HepG2 (cell line): ENCODE data around the gene LARP1. TPM values are rescaled to one million over a fixed set of nuclear protein-coding genes. Genes with fewer than 3 reads are reported as not detected.
A peak's percentile ranks its signal among the peaks of the same experiment; 100 is the strongest.

Experiments used
- ADNP ChIP-seq: sonication (generic); formaldehyde crosslinking; IDR thresholded peaks from 2 replicates; pipeline ENCODE4 v1.4.0; 2020; ENCODE audit warnings: missing genetic modification reagents
- GABPA ChIP-seq, 2 experiments: IDR thresholded peaks; 2 replicates each; pipeline ENCODE4 v1.6.1; 2011 to 2016; ENCODE audit warnings: low read depth in 2 of 2, low read length in 1 of 2, missing biosample characterization in 1 of 2, missing genetic modification characterization in 1 of 2
- GFI1 ChIP-seq: sonication (generic); formaldehyde crosslinking; IDR thresholded peaks from 2 replicates; pipeline ENCODE4 v1.5.0; 2020; ENCODE audit warnings: missing genetic modification reagents, mild to moderate bottlenecking, borderline replicate concordance
- NFYB ChIP-seq: sonication (generic); formaldehyde crosslinking; IDR thresholded peaks from 2 replicates; pipeline ENCODE4 v1.4.0; 2020; ENCODE audit warnings: missing genetic modification reagents
- RFX1 ChIP-seq: fragments of 450-650 bp; IDR thresholded peaks from 2 replicates; pipeline ENCODE4 v1.6.1; 2017
- RXRA ChIP-seq: sonication (generic); formaldehyde crosslinking; IDR thresholded peaks from 2 replicates; pipeline ENCODE4 v1.5.1; 2020; ENCODE audit warnings: missing genetic modification reagents
- TAF15 ChIP-seq: fragments of 200-400 bp; formaldehyde crosslinking; IDR thresholded peaks from one replicate; pipeline ENCODE4 v1.6.1; 2018; ENCODE audit warnings: mild to moderate bottlenecking, low read depth, low read length; ENCODE audit not compliant: poor library complexity, severe bottlenecking
- TCF7L2 ChIP-seq: IDR thresholded peaks from 2 replicates; pipeline ENCODE4 v1.6.1; 2011; ENCODE audit warnings: mild to moderate bottlenecking, low read depth, low read length, moderate library complexity
- YY1 ChIP-seq: IDR thresholded peaks from 2 replicates; pipeline ENCODE4 v1.6.1; 2011; ENCODE audit warnings: low read length, low read depth, moderate library complexity, mild to moderate bottlenecking; ENCODE audit not compliant: insufficient read depth, insufficient replicate concordance
- ZBTB20 ChIP-seq: sonication (generic); formaldehyde crosslinking; IDR thresholded peaks from 2 replicates; pipeline ENCODE4 v1.8.1; 2023; ENCODE audit warnings: missing genetic modification reagents, low read depth, mild to moderate bottlenecking, borderline replicate concordance
- ZNF124 ChIP-seq: sonication (generic); formaldehyde crosslinking; IDR thresholded peaks from 2 replicates; pipeline ENCODE4 v1.4.0; 2020; ENCODE audit warnings: missing genetic modification reagents
- ZNF30 ChIP-seq: sonication (generic); formaldehyde crosslinking; IDR thresholded peaks from 2 replicates; pipeline ENCODE4 v1.5.0; 2020; ENCODE audit warnings: mild to moderate bottlenecking, missing genetic modification reagents
- ZNF441 ChIP-seq: sonication (generic); formaldehyde crosslinking; IDR thresholded peaks from 2 replicates; pipeline ENCODE4 v1.7.0; 2021; ENCODE audit warnings: missing genetic modification reagents, borderline replicate concordance
- ZNF672 ChIP-seq: sonication (generic); formaldehyde crosslinking; IDR thresholded peaks from 2 replicates; pipeline ENCODE4 v1.8.1; 2022; ENCODE audit warnings: missing genetic modification reagents
- ZNF772 ChIP-seq: sonication (generic); formaldehyde crosslinking; IDR thresholded peaks from 2 replicates; pipeline ENCODE4 v1.5.0; 2020; ENCODE audit warnings: mild to moderate bottlenecking, missing genetic modification reagents
- ZSCAN30 ChIP-seq: sonication (generic); formaldehyde crosslinking; IDR thresholded peaks from 2 replicates; pipeline ENCODE4 v1.5.0; 2020; ENCODE audit warnings: mild to moderate bottlenecking, missing genetic modification reagents
- polyA plus RNA-seq, 8 experiments: library from polyadenylated mRNA; depleted of rRNA in 3 of 8; stranded (reverse) in 7 of 8; unstranded in 1 of 8; fragments of >200 nt; fragmentation: Illumina TruSeq in 4 of 8; extraction: Trizol in 4 of 8; gene quantifications; 2 replicates each; pipeline versions ENCODE4 v1.2.1 to v1.2.3, GENCODE V29; 2011 to 2016; ENCODE audit warnings: low read depth in 4 of 8, missing spikeins in 1 of 8, mixed read lengths in 1 of 8; ENCODE audit not compliant: insufficient read depth in 1 of 8
- total RNA-seq, 5 experiments: library from RNA; depleted of rRNA; stranded (reverse); fragments of >200 nt; fragmentation: Illumina TruSeq; extraction: Trizol; gene quantifications; 2 replicates each; pipeline ENCODE4 v1.2.3, GENCODE V29; 2016; ENCODE audit warnings: low read depth in 1 of 5
- TF ChIP-seq, protein P1 (sequence below): sonication (generic); formaldehyde crosslinking; IDR thresholded peaks from 2 replicates; pipeline ENCODE4 v1.4.0; 2020; ENCODE audit warnings: missing genetic modification reagents

The LARP1 gene
- total and polyA plus RNA-seq, 2 of the 13 experiments (the other 11 are each of a cell fraction or from before 2014, with no cell fraction given), result 45.2 to 61.4 TPM

DNA sequence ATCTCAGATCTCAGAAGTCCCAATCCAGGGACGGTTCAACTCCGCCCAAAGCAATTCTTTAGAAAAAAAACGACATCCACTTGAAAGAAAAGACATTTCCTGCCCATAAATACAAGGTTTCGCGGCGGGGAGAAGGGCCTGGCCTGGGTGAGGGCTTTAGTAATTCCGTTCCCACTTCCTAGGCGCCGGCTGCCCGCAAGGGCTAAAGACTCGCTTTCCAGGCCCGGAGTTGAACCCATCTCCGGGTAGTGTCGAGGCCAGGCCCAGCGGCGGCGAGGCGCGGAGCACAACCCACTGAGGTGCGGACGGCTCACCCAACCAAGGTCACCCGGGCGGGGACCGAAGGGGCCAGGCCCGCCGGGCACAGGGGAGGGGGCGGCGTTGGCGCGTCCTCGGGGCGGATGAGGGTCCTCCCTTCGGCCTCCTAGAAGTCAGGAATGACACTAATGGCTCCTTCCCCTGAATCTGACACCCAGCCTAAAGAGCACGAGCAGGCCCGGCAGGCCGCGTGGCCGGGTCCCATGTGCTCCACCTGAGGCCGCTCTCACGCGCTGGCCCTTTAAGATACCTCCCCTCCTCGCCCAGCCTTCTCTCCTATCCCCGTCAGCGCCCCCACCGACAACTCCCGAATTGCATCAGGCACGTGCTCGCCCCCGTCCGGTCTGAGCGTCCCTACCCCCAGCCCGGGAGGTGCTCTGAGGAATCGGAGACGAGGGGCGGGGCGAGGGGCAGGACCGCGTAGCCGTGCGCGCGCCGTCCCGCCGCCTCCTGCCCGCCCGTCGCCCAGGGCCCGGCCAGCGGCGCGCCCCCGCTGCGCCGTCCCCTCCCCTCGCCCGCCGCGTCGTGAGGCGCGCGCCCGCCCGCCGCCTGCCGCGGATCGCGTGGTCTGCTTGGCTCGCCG lies 467 bp upstream of the LARP1 start (continued):
- no peak for TF ChIP-seq TCF7L2
- no peak for TF ChIP-seq ADNP
- no peak for TF ChIP-seq TAF15
- no peak for TF ChIP-seq ZSCAN30
- peak; percentile 90 for TF ChIP-seq ZNF772 (CRISPR knock-in tag)
- TF ChIP-seq ZBTB20 (CRISPR knock-in tag), result no peak
- TF ChIP-seq GABPA (IDR thresholded peaks at IDR 0.05; ENCODE audit: low read depth, low read length), result no peak
- peak; percentile 48; the same call in 1 of the 2 replicates for TF ChIP-seq GABPA (CRISPR knock-in tag; IDR thresholded peaks at IDR 0.05; ENCODE audit: low read depth)
- 0 out of 2 replicates have a peak, but pooled peaks have one; percentile 54 for TF ChIP-seq GFI1 (CRISPR knock-in tag)
- peak; percentile 52 for TF ChIP-seq YY1
- no peak for TF ChIP-seq NFYB
- TF ChIP-seq ZNF441 (CRISPR knock-in tag), result no peak
- no peak for TF ChIP-seq ZNF30 (CRISPR knock-in tag)
- no peak for TF ChIP-seq RFX1
- TF ChIP-seq RXRA (CRISPR knock-in tag), result peak; percentile 64; the same call in 1 of the 2 replicates
- TF ChIP-seq ZNF672 (CRISPR knock-in tag), result no peak
- no peak for TF ChIP-seq ZNF124 (CRISPR knock-in tag)
- TF ChIP-seq, protein P1, sequence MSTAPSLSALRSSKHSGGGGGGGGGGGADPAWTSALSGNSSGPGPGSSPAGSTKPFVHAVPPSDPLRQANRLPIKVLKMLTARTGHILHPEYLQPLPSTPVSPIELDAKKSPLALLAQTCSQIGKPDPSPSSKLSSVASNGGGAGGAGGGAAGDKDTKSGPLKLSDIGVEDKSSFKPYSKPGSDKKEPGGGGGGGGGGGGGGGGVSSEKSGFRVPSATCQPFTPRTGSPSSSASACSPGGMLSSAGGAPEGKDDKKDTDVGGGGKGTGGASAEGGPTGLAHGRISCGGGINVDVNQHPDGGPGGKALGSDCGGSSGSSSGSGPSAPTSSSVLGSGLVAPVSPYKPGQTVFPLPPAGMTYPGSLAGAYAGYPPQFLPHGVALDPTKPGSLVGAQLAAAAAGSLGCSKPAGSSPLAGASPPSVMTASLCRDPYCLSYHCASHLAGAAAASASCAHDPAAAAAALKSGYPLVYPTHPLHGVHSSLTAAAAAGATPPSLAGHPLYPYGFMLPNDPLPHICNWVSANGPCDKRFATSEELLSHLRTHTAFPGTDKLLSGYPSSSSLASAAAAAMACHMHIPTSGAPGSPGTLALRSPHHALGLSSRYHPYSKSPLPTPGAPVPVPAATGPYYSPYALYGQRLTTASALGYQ (CRISPR knock-in tag), result 0 out of 2 replicates have a peak, but pooled peaks have one; percentile 12
